ENCODE data around the gene ALKBH2. TPM values are rescaled to one million over a fixed set of nuclear protein-coding genes. Genes with fewer than 3 reads are reported as not detected.

The ALKBH2 gene
- total and polyA plus RNA-seq, 2 of the 8 experiments (the other 6 are each of a cell fraction or from before 2014, with no cell fraction given): 19.1 to 22.5 TPM

GRCh38 chr12:109102491-109102890 lies 9.2 kb upstream of the ALKBH2 start:
- Histone ChIP-seq H3K18ac (ENCODE audit: extremely low read depth, low read length) (no peak overlapping the region), H3K9ac (replicated peaks in 1 of 4; ENCODE audit: extremely low read depth in 1 of 4, low read depth in 3 of 4, low read length in 3 of 4) (no peak overlapping the region), H3K27ac (ENCODE audit: low read depth, low read length) (no peak overlapping the region), H3K27me3 (replicated peaks in 1 of 4; ENCODE audit: control insufficient read depth in 3 of 4, extremely low read depth in 1 of 4, insufficient read depth in 3 of 4, low read length in 3 of 4) (no peaks in the 10 kb centered on the region), H2AFZ (ENCODE audit: low read length) (no peak overlapping the region), H2BK20ac (ENCODE audit: low read length) (no peak overlapping the region), H2AK5ac (ENCODE audit: low read depth, low read length) (no peak overlapping the region), H3K23me2 (ENCODE audit: low read depth, low read length) (peaks cover 6% of the 10 kb centered on the region), H3K79me2 (ENCODE audit: control insufficient read depth in 1 of 2, insufficient read depth in 2 of 2, low read length in 2 of 2) (peaks cover 0 to 25% of the 10 kb centered on the region in 2 experiments; a peak in 2 of 4 replicates), H3K4me2 (ENCODE audit: insufficient read depth in 1 of 2, low read depth in 2 of 2, low read length in 2 of 2) (no peak overlapping the region), H3K36me3 (ENCODE audit: control insufficient read depth in 2 of 4, insufficient read depth in 4 of 4, low read length in 3 of 4) (peaks cover 42 to 82% (median 68%) of the 10 kb centered on the region in 4 experiments), H4K8ac (ENCODE audit: extremely low read depth, insufficient read depth, low read length) (no peak overlapping the region), H3K4me1 (replicated peaks in 1 of 4; ENCODE audit: control insufficient read depth in 3 of 4, insufficient read depth in 4 of 4, low read length in 3 of 4) (no peaks in the 10 kb centered on the region), H4K91ac (replicated peaks; ENCODE audit: insufficient read length, low read length) (no peak overlapping the region), H3K4ac (replicated peaks; ENCODE audit: insufficient read length, low read depth, low read length) (no peak overlapping the region), H3K4me3 (ENCODE audit: extremely low read depth in 1 of 4, insufficient read depth in 2 of 4, low read depth in 3 of 4, low read length in 4 of 4) (no peak overlapping the region), H2BK120ac (replicated peaks; ENCODE audit: low read depth, low read length) (no peak overlapping the region), H3K9me3 (ENCODE audit: insufficient read depth in 2 of 2, low read depth in 1 of 2, low read length in 1 of 2) (no peaks in the 10 kb centered on the region), H2BK12ac (ENCODE audit: low read depth, low read length) (no peak overlapping the region), H4K5ac (ENCODE audit: insufficient read length, low read depth, low read length) (no peak overlapping the region), H3K14ac (ENCODE audit: insufficient read length) (no peak overlapping the region), H4K20me1 (replicated peaks in 1 of 2; ENCODE audit: control insufficient read depth in 1 of 2, insufficient read depth in 2 of 2, low read length in 2 of 2) (peaks cover 0 to 9% of the 10 kb centered on the region in 2 experiments), H3K23ac (ENCODE audit: insufficient read length) (no peak overlapping the region), H2BK5ac (ENCODE audit: low read depth, low read length) (no peak overlapping the region), H3K56ac (replicated peaks; ENCODE audit: insufficient read length, low read depth, low read length) (no peak overlapping the region), H3K79me1 (ENCODE audit: low read depth, low read length) (no peaks in the 10 kb centered on the region), H2BK15ac (ENCODE audit: low read length) (no peak overlapping the region)
- DNase-seq (ENCODE audit: low read depth in 1 of 2, low spot score in 2 of 2) (no peak), FAIRE-seq (no peak)
- 90% methylated on average over 3 of the region's 3 CpGs; no CpG with 5 or more reads in 1 of the 2 experiments for WGBS, 2 experiments (ENCODE audit: extremely low coverage in 1 of 2, insufficient coverage in 1 of 2, insufficient read length in 1 of 2, insufficient replicate concordance in 2 of 2, low coverage in 1 of 2, low lambda C conversion rate in 2 of 2, missing lambda C conversion rate in 1 of 2)
- ChIA-PET POLR2A (ENCODE audit: partially characterized antibody) (interaction anchor here (0.7 to 1.6 kb wide), 4 partner anchors 9 to 229 kb away, joined by 3 to 4 read pairs (median 3); no protein-coding TSS in a partner anchor), CTCF (ENCODE audit: partially characterized antibody) (interaction anchor here (0.6 to 1.2 kb wide), 3 partner anchors 8 to 118 kb away, joined by 3 to 5 read pairs (median 4); no protein-coding TSS in a partner anchor)
- no peak for TF ChIP-seq ASH2L (IDR thresholded peaks at IDR 0.05; ENCODE audit: low read length)

All from H1 (cell line).